PC-3 (cell line): Measurements from ENCODE around the gene IZUMO2.

Experiments used
- EZH2 ChIP-seq: fragments of 300-600 bp; sonication (generic); IDR thresholded peaks from one replicate; pipeline ENCODE4 v1.6.1; 2017; ENCODE audit warnings: antibody characterized with exemption, mild to moderate bottlenecking, low read length; ENCODE audit not compliant: unreplicated experiment
- TF ChIP-seq, protein P1 (sequence below): fragments of 300-600 bp; sonication (generic); conservative IDR thresholded peaks from 2 replicates; pipeline ENCODE4 v1.5.1; 2017; ENCODE audit warnings: antibody characterized with exemption, low read depth, mild to moderate bottlenecking, low read length

DNA sequence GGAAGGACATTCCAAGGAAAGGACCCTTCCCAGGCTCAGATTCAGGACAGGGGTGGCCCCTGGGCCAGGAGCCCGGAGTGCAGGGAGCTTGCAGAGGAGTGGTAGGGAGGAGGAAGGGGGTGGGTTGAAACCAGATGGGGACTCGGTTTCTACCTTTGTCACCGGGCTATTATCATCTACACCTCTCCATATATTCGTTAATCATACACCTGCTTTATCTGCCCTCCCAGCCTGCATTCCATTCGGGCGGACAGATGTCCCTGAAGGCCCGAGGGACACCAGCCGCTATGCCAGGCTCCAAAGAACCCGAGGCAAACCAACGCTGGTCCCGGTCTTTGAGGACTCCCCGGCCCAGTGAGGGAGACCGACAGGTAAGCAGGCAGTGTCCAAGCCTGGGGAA is 24.9 kb upstream of the IZUMO2 start:
- TF ChIP-seq, protein P1, sequence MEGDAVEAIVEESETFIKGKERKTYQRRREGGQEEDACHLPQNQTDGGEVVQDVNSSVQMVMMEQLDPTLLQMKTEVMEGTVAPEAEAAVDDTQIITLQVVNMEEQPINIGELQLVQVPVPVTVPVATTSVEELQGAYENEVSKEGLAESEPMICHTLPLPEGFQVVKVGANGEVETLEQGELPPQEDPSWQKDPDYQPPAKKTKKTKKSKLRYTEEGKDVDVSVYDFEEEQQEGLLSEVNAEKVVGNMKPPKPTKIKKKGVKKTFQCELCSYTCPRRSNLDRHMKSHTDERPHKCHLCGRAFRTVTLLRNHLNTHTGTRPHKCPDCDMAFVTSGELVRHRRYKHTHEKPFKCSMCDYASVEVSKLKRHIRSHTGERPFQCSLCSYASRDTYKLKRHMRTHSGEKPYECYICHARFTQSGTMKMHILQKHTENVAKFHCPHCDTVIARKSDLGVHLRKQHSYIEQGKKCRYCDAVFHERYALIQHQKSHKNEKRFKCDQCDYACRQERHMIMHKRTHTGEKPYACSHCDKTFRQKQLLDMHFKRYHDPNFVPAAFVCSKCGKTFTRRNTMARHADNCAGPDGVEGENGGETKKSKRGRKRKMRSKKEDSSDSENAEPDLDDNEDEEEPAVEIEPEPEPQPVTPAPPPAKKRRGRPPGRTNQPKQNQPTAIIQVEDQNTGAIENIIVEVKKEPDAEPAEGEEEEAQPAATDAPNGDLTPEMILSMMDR = no peak
- no peak for TF ChIP-seq EZH2
